Activated T-helper 1 cell treated with anti-CD3 and anti-CD28 coated beads, Interleukin-2, amount 50 U/mL, for 16 hours (primary cell): ENCODE measurements around the gene CD40LG.
A peak's percentile ranks its signal among the peaks of the same experiment; 100 is the strongest.

Experiments
- DNase-seq, 2 donors: peaks; one replicate each; pipeline ENCODE4 v3.0.0-alpha.2; 2020; ENCODE audit warnings: low read depth in 1 of 2, low spot score in 1 of 2

Gene CD40LG

DNA sequence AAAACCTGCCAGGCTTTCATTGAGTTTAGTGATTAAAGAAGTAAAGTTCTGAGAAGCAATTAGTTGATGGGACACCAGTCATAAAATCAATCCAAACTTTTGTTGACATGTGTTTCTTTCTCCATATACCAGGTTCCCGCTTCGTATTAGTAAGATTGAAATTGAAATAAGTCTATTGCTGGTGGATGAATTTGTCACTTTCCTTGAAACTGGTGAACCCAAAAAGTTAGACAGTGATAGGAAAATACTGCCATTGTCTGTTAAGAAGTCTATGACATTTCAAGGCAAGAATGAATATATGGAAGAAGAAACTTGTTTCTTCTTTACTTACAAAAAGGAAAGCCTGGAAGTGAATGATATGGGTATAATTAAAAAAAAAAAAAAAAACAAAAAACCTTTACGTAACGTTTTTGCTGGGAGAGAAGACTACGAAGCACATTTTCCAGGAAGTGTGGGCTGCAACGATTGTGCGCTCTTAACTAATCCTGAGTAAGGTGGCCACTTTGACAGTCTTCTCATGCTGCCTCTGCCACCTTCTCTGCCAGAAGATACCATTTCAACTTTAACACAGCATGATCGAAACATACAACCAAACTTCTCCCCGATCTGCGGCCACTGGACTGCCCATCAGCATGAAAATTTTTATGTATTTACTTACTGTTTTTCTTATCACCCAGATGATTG lies at the start of gene CD40LG:
CD40LG (plus strand) TSS at position 482 of the 684 bp plus-strand sequence; CDS start at position 573, 91 bp downstream.
- DNase-seq, result no peak

DNA sequence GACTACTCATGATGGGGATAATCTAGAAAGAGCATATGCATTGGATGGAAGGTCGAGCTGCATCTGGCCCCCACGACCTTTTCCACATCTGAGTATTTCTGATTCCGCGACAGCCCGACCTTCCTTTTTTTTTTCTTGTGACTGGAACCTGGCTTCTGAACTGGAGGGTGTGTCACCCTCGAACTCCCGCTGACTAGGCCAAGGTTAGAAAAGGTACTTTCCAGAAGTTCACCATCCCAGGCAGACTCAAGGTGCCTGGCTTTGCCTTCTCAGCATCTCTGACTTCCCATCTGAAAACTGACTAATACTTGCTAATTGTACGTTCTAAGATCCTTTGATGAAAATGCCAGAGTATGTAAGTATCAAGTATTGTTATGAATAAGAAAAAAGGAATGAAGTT lies 49.3 kb upstream of the CD40LG start:
- no peak for DNase-seq

DNA sequence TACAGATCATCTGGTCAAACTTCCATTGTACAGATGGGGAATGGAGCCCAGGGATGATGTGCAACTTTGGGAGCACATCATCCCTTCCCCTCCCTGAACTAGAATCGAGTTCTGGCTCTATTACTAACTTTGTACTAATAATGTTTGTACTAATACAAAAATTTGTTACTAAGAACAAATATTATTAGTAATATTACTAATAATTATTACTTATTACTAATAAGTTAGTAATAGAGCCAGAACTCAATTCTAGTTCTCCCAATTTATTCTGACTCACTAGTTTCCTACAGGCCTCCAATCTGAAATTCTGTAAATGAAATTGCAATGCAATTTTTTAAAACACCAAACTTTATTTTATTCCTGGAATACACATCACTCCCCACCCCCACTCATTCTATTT lies 47.9 kb upstream of the CD40LG start:
- DNase-seq, result no peak

DNA sequence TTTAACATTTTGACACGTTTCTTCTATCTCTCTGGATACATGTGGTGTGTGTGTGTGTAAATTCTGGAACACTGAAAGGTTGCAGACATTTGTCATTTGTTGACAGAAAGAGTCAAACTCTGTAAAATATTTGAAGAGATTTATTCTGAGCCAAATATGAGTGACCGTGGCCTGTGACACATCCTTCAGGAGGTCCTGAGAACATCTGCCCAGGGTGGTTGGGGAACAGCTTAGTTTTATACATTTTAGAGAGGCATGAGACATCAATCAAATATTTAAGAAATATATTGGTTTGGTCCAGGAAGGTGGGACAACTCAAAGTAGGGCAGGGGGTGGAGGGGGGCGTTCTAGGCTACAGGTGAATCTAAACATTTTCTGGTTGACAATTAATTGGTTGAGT lies 40.7 kb upstream of the CD40LG start:
- no peak for DNase-seq

DNA sequence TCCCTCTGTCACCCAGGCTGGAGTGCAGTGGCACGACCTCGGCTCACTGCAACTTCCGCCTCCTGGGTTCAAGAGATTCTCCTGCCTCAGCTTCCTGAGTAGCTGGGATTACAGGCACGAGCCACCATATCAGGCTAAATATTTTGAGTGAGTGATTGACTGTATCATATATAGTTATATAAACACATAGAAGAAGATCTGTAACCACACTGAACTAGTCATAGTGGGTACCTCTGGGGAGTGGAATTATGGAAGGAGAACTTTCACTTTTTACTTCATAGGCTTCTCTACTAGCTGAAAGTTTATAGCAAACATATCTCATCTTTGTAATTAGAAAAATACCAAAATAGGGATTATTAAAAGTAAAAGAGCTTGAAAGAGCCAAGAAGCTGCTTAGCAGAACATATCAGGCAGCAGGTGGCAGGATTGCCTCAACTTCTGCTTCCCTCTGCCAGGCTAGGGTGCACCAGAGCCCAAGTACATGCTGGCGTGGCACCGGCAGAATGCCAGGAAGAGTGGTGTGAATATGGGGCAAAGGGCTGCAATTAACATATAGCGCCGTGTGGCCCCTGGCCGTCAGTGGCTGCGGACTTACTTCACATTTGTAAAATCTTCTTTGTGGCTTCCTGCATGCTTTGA lies 39.5 kb upstream of the CD40LG start:
- DNase-seq, result peak; percentile 23 to 24

DNA sequence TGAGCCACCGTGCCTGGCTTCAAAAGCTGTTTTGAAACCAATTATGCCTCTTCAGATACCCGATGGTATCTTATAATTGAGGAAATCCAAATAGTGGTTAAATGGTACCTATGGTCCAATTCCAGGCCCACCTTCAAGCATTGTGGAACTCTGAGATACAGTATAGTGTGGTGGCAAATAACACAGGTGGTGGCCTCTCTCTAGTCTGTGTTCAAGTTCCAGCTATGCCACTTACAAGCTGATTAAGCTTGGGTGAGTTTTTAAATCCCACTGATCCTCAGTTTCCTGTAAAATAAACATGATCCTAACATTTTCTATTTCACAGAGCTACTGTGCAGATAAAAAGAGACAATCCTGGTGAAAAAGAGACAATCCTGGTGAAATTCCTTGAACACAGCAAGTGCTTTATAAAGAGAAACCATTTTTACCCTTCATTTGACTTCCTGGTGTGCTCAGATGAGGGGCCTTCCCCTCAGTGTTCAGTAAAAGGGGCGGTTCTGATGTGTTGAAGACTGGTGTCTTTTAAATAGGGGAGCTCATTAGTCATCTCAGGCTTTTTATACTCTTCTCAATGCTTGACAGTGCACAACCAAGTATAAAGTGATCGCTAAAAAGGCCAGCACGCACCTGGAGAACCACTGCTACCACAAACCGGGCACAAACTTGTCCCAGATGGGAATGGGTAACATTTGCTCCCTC lies 30.8 kb upstream of the CD40LG start:
- DNase-seq, result no peak

DNA sequence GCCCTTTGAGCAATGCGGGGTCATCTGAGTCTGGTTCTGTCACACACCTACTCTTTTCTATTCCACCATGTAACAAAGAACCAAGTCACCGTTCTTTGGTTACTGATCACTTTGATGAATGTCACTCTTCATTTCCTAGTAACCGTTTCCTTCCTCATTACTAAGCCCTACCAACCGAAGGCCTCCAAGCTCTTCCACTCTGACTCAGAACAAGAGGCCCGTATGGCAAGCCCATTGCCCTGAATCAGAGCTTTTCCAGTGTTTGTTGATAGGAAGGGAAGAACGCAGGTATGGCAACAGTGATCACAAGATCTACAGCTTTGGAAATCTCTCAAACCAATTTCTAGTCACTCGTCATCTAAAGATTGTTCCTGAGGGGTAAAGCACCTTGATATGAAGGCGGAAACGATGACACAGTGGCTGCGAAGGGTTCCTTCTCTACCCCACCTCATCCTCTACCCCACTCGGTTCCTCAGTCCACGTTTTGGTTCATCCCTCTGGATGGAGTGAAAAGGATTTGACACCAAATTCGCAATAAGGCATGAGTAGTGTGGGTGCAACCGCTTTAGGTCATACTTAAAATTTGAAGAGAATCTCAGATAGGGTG lies 28.0 kb upstream of the CD40LG start:
- no peak for DNase-seq

DNA sequence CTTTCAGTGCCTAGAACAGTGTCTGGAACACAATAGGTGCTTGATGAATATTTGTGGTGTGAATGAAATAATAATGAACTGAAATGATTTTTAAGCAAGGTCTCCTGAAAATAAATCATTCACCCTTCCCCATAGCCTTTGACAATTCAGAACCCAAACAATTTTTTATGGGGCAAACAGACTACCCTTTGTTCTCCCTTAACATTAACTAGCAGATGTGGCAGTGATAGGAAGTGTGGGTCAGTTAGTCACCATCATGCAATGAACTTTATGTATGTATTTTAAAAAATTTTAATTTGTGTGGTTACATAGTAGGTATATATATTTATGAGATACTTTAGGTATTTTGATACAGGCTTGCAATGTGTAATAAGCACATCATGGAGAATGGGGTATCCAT lies 27.2 kb upstream of the CD40LG start:
- DNase-seq, result no peak

DNA sequence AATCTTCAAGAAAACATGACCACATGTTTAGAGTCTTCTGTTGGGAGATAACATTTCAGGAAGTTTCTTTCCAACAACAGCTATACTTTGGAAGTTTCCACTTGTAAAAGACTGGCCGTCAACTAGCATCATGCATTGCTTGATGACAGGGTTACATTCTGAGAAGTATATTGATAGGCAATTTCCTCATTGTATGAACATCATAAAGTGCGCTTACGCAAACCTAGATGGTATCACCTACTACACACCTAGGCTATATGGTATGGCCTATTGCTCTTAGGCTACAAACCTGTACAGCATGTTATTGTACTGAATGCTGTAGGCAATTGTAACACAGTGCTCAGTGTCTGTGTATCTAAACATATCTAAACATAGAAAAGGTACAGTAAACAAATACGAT lies 25.4 kb upstream of the CD40LG start:
- DNase-seq, result no peak

DNA sequence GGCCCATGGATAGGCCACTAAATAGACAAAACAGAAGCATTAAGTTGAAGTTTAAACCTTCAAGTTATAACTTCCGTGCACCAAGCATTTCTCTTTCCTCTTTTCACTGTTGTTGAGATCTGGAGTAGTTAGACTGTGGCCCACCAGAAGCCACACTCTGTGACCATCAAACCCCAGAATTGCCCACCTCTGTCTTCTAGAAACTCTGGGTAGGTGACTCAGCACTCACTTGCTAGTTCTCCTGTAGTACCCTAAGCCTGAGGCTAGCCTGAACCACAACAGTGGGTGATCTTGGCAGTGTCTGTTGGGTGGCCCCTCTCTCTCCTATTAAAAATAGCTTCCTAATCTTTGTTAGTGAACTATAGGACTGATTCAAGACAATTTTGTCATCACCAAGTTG lies 24.6 kb upstream of the CD40LG start:
- DNase-seq, result no peak

DNA sequence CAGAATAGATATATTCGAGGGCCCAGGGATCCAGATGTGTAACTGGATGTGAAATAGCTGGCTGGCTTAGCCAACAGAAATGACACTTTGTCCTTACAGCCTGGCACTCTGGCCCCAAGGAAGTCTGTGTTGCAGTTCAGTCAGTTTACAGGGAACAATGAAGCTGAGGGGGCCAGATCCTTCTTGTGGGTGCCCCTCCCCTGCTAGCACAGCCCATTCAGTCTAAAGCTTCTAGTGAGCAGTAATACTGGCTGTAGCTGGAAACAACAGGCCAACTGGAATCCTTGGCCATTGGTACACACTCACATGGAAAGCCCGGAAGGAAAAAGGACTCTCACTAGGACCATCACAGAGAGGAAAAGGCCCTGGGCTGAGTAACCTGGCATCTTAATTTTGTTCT lies 22.7 kb upstream of the CD40LG start:
- DNase-seq, result no peak

DNA sequence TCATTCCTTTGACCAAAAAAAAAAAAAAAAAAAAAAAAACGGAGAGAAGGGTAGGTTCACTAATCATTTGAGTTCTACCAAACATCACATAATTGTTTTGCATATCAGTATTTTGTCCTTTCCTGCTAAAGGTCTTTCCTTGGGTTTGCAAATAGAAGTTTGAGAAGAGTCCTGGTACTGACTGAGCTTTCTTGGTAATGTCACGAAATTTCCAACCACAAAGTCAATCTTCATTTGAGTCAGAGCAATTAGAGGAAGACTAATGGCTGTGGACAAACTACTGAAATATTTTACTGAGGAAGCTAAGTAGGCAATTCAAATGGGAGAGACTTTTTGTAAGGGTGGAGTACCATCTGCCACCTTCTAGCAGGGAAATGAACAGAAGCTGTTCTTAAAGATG lies 21.7 kb upstream of the CD40LG start:
- DNase-seq, result no peak

DNA sequence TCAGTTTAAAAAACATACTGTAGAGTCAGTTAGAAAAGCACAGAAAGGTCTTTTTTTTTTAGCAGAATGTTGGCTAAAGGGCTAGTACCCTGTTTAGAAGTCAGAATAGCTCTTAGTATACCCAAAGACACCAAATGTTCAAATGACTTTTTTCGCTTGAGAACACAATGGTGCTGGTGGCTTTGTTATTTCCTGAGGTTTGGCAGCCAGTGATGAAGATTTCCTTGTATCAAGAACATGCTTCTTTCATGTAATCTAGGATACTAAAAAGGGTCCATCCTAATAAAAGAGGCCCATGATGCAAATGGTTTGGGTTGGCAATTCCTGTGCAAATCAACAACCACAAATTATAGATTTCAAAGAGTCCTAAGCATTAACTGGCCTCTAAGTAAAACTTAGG lies 21.1 kb upstream of the CD40LG start:
- no peak for DNase-seq

DNA sequence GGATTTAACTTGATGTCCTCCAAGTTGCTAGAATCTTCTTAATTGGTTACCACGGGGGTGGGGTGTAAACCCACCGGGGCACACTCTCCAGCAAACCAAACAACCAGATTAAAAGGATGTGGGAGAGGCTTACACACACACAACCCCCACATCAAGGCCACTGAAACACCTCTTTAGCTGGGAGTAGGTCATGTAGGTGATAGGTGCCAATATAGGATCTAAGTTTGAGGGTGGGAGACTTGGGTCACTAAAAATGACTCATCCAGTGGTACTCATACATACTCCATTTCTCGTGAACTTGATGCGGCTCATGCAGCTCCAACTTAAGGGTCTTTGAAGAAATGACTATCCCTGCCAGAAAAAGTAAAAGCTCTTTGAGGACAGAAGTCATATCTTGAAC lies 20.5 kb upstream of the CD40LG start:
- no peak for DNase-seq

DNA sequence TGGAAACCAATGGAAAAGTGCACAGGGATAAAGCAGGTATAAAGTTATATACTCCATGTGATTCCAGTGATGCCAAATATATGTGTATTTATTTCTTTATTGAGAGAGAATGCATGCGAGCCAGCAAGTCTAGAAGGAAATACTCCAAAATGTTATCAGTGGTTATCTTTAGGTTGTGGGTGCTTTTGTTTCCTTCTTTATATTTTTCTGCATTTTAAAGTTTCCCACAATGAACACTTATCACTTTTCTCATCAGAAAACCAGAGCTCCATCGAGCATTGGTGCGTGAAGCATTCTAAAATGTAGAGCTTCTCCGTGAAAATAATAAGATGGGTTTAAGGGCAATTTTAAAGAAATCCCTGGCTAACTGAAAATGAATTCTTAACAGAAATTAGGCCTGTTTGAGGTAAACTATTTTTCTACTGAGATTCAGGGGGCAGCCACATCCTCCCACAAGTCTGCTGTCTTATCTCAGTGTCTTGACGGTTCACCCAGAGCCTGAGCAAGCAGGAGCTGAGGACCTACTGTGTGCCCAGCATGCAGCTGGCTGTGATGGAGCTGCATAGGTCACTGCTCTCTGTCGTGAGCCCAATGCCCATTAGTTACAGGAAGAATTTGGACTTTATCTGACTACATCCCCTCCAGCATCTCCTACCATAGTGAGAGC lies 18.7 kb upstream of the CD40LG start:
- DNase-seq, result no peak

DNA sequence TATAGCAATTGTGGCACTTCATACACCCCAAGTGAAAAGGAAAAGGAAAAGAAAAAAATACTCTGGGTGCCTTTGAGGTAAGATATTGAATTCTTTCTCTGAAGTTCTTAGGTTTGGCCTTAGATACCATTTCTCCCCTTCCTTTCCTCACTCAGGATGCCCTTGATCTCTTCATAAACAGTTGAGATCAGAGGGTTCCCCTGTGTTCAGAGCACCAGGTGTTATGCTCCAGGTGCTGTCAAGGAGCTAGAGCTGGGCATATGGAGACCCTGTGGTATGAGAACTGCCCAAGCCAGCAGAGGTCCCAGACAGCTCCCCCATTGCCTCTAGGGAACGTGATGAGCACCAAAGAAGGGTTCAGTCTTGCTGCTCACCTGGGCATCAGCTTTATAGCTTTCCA lies 17.1 kb upstream of the CD40LG start:
- DNase-seq, result no peak

DNA sequence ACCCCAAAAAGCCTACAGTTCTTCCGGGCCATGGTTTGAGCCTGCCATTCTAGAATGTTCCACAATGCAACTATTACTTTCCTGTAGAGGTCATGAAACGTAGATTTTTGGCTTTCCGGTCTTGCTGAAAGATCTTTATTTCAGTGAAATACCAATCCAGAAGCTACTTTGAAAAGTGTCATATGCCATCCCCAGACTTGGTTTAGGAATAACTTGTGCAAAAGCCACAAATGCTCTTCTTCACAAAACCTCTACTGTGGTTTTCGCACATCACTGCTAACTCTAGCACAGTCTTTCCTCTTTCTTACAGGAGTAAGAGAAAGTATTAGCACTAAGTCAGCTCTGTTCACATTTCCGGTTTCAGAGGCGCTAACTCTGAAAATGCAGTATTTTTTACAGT lies 12.7 kb upstream of the CD40LG start:
- DNase-seq, result no peak

DNA sequence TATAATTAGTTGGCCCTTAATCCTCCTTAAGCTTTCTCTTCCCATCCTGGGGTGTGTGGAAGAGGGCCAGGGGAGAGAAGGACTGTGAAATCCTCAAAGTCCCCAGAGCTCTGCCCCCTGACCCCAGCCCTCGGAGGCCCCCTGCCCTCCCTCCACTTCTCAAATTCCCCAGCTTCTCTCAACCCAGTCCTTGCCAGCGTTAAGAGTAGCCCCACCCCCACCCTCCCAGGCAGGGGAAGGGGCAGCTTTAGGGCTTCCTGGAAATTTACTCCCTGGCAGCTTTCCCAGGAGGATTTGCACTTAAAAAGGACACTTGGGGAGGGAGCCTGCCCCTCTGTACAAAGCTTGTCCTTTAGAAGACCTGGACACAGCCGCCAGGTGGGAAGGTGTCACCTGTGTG lies 11.8 kb upstream of the CD40LG start:
- no peak for DNase-seq

DNA sequence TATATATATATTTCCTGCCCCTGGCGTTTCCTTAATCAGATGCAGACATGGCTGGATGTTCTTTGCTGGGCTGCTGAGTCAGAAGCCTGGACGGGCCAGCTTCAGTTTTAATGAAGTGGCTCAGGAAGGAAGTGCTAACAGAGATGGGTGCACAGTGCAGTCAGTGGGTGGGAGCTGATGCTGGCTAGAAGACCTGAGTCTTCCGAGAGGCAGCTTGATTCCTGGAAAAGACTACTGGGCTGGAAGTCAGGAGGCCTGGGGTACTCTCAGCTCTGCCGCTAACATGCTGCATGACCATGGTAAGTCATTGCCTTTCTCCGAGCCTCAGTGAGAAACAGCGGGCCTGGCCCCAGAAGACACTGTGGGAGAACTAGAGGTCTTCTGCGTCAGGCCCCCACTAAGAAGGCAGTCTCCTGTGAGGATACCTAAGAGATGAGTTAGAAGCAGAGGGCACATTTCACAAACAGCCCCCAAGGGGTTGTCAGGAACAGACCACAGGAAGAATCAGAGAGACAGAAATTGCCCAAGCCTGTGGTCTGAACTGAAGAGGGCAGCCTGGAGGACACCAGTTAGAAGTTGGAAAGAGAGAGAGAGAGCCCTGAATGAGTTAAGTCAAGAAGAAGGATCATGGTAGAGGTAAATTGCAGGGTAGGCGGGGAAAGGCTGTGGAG lies 8.3 kb upstream of the CD40LG start:
- no peak for DNase-seq

DNA sequence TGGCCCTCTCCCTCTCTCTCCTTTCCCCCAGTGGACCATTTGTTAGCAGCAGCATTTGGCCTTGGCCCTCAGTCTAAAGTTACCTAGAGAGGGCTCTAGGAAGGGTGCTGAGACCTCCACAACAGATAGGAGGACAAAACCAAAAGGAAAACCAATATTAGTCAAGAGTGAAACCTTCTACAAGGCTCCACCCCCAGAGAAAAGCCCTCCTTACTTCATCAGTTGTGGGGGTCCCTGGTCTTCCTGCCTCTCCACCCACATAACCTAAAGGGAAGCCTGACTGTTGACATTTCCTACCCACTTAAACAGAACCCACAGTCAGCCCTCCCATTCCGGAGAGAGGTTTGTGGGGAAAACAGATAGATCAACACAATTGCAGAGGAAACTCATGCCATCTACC lies 4.7 kb upstream of the CD40LG start:
- no peak for DNase-seq

DNA sequence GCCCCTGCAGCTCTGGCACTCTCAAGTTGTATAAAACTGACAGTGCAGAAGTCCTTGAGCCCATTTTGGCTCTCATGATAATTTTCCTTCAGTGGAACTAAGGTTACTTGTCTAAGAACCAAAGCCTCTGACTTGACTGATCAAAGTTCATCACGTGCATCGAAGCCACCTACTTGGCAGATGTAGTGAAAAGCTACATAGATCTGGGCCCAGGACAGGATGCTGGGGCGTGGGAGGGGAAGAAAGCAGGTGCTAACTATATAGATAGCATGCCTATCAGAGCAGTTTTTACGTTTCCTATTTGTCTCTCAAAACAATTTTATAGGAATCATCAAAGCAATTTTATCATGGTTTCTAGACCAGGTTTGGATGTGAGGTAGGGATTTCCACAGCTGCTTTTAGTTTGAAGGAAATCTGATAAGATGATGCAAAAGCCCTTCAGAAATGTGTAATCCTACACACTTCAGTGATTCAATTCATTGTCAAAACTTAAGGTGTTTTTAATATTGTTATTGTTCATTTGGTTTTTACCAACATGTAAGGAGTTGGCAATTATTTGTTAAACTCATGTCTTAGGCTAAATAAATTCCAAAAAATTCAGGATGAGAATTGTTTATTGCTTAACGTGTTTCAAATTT lies 1.2 kb upstream of the CD40LG start:
- peak in 1 of 2 donors; percentile 12 for DNase-seq
